T-helper 17 cell (primary cell): Measurements from ENCODE around the gene TTLL10. TPM values are rescaled to one million over a fixed set of nuclear protein-coding genes. Genes with fewer than 3 reads are reported as not detected.

Source experiments
- ATAC-seq: fragments of 150-1000 bp; cut with Tn5 transposase; 2 replicates; pipeline ENCODE4 v1.10.0; 2021; ENCODE audit warnings: mild to moderate bottlenecking, moderate library complexity
- DNase-seq, 3 donors: peaks; one replicate each; pipeline versions ENCODE4 v3.0.0 to v3.0.0-alpha.2; 2020 to 2021
- H3K9me3 ChIP-seq: one replicate; pipeline ENCODE4 v1.7.0; 2013; ENCODE audit warnings: low read length, mild to moderate bottlenecking; ENCODE audit not compliant: control insufficient read depth, poor library complexity, severe bottlenecking
- H3K27ac Mint-ChIP-seq: one replicate; pipeline ENCODE4 v1.8.0; 2022; ENCODE audit warnings: mild to moderate bottlenecking, moderate library complexity, mixed read lengths
- H3K27me3 Mint-ChIP-seq: one replicate; pipeline ENCODE4 v1.8.0; 2022; ENCODE audit warnings: mixed read lengths
- H3K36me3 Mint-ChIP-seq: one replicate; pipeline ENCODE4 v1.8.0; 2022; ENCODE audit warnings: low read depth, mixed read lengths
- H3K4me1 Mint-ChIP-seq: one replicate; pipeline ENCODE4 v1.8.0; 2022; ENCODE audit warnings: mild to moderate bottlenecking, mixed read lengths
- H3K4me3 Mint-ChIP-seq: one replicate; pipeline ENCODE4 v1.8.0; 2022; ENCODE audit warnings: mild to moderate bottlenecking, moderate library complexity, mixed read lengths
- total RNA-seq, 4 donors: library from RNA in 2 of 4; stranded (reverse) in 2 of 4; gene quantifications; one replicate each; pipeline ENCODE4 v1.2.3 and lab custom pipeline; 2022 to 2026

Gene TTLL10
- total RNA-seq, 2 donors from 2014 or later = 0.86 to 2.5 TPM

DNA sequence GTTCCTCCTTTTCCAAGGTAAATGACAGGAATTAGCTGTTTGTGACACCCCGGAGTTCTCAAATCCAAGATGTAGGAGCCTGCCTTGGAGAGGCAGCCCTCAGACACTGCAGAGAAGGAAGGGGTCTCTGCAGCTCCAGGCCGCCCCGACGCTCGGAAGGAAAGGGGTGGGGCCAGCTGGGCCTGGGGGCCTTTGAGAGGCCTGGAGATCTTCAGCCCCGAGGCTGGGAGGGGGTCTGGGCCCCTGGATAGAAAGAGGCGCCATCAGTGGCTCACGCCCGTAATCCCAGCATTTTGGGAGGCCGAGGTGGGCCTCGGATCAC lies 33.9 kb downstream of the TTLL10 start:
- ATAC-seq (no peak), DNase-seq (no peak)
- H3K27me3 Mint-ChIP-seq = no peaks in the 10 kb centered on the region
- H3K9me3 ChIP-seq = no peaks in the 10 kb centered on the region
- peaks cover 2% of the 10 kb centered on the region for H3K36me3 Mint-ChIP-seq
- peak overlapping the region; percentile 91 for H3K4me3 Mint-ChIP-seq
- H3K27ac Mint-ChIP-seq = peak overlapping the region; percentile 93
- peaks cover 28% of the 10 kb centered on the region for H3K4me1 Mint-ChIP-seq

DNA sequence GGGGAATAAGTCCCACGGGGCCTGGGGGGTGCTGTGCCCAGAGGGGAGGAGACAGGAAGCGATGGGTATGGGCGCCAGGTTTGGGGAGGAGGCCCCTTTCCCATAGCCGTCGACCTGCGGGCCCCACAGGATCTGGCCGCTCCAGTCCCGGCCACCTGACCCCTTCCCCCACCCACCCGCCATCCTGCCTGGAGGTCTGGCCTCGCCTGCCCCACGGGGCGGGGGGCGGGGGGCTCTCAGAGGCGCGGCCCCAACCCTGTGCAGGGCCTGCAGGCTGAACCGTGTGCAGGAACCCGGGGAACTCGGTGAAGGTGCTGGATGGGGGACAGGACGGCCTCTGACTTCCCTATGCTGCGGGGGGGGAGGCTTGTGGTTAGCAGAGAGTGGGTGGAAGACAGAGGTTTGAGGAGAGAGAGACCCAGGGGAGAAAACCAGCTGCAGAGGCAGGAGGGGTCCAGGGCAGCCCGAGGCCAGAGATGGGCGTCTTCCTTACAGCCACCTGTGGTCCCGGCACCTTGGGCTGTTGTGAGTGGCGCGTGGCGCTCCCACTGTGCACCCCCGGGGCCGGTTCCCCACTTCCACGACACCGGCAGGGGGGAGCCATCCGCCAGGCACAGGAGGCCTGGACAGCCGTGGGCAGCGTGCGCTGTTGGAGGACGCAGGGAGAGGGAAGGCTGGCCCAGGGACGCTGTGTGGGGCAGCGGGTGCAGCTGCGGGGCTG lies 35.2 kb downstream of the TTLL10 start:
- peak overlapping the region; percentile 91 for H3K4me3 Mint-ChIP-seq
- no peaks in the 10 kb centered on the region for H3K9me3 ChIP-seq
- peak; percentile 32 to 54 (median 45) for DNase-seq
- H3K27ac Mint-ChIP-seq = peak overlapping the region; percentile 93
- peaks cover 2% of the 10 kb centered on the region for H3K36me3 Mint-ChIP-seq
- no peaks in the 10 kb centered on the region for H3K27me3 Mint-ChIP-seq
- peak; percentile 45 for ATAC-seq
- peaks cover 28% of the 10 kb centered on the region for H3K4me1 Mint-ChIP-seq

DNA sequence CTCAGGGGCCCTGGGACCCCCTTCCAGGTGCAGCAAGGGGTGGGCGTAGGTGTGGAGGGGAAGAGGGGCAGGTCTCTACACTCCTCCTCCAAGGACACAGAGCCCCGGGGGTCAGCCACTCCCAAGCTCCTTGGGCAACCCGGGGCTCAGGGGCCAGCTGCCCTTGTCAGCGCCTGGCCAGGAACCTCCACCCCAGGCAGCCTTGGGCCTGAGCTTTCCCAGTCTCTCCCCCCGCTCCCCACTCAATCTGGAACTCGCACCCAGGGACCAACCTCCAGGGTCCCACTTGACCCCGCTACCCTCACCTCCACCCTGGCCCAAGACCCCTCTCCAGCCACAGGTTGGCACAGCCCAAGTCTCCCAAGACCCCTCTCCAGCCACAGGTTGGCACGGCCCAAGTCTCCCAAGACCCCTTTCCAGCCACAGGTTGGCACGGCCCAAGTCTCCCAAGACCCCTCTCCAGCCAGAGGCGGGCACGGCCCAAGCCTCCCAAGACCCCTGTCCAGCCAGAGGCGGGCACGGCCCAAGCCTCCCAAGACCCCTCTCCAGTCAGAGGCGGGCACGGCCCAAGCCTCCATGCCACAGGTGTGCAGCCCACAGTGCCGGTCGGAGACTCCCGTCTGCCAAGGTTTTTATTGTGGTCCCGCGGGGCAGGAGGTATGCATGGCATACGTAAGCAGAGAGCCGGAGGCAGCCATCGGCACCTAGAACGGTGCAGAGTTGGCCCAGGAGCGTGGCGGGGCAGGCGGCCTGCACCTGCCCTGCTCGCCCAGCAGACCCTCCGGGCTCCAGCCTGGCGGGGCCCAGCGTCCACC lies 37.3 kb downstream of the TTLL10 start:
- H3K36me3 Mint-ChIP-seq = peaks cover 2% of the 10 kb centered on the region
- DNase-seq (peak; percentile 7 to 12 (median 7)), ATAC-seq (no peak)
- H3K4me3 Mint-ChIP-seq = peak overlapping the region; percentile 39
- no peaks in the 10 kb centered on the region for H3K9me3 ChIP-seq
- peak overlapping the region; percentile 54 for H3K27ac Mint-ChIP-seq
- no peaks in the 10 kb centered on the region for H3K27me3 Mint-ChIP-seq
- H3K4me1 Mint-ChIP-seq = peaks cover 34% of the 10 kb centered on the region

DNA sequence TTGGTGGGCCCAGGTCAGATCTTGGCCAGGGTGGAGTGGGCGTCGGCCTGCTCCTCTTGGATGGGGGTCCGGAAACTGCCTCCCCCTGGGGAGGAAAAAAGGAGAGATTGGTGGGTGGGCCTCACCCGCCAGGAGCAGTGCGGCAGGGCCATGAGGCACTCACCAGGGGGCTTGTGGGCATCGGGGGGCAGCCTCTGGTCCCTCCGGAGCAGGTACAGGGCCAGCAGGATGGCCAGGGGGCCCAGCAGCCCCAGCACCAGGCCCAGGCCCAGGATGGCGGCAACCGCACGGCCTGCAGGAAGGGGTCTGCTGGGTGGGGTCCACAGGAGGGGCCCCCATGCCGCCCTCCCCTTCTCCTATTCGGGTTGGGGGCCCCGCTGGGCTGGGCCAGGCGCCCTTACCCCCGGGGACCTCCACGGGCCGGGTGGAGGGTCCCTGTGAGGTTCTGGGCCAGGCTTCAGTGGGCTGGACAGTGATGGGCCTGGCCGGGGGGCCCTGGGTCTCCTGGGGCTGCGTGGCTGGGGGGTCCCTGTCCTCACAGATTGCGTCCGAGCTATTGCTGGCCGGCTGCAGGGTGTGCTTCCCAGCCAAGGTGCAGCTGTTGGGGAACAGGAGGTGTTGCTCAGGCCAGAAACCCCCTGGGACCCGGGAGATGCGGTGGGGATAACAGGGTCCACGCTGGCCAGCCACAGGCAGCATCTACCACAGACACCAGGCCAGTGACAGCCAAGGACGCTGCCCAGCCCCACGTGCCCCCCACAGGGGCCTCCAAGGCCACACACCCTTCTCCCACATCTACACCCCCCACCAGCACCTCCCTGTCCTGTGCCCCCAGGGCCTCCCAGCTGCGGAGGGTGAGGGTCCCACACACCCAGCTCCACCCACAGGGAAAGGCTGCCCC lies 38.1 kb downstream of the TTLL10 start:
- ATAC-seq = no peak
- DNase-seq = peak; percentile 7 to 10 (median 7)
- H3K9me3 ChIP-seq = no peaks in the 10 kb centered on the region
- Mint-ChIP-seq H3K27ac (peak overlapping the region; percentile 82), H3K4me1 (peaks cover 35% of the 10 kb centered on the region), H3K4me3 (peak overlapping the region; percentile 85), H3K27me3 (no peaks in the 10 kb centered on the region), H3K36me3 (peaks cover 2% of the 10 kb centered on the region)

GRCh38 chr1:1212780-1213344 lies 39.2 kb downstream of the TTLL10 start:
- H3K27me3 Mint-ChIP-seq = no peaks in the 10 kb centered on the region
- H3K4me3 Mint-ChIP-seq = peak overlapping the region; percentile 85
- peak overlapping the region; percentile 82 for H3K27ac Mint-ChIP-seq
- DNase-seq (peak in 2 of 3 donors; percentile 35 to 45), ATAC-seq (peak; percentile 5)
- peaks cover 41% of the 10 kb centered on the region for H3K4me1 Mint-ChIP-seq
- H3K36me3 Mint-ChIP-seq = peaks cover 2% of the 10 kb centered on the region
- no peaks in the 10 kb centered on the region for H3K9me3 ChIP-seq

GRCh38 chr1:1213345-1214265 lies 39.9 kb downstream of the TTLL10 start, which contains the start of gene TNFRSF4:
TNFRSF4 (minus strand) TSS chr1:1214153; CDS start chr1:1214127, 26 bp downstream.
- peak within 1 kb of the TSS; percentile 85 for H3K4me3 Mint-ChIP-seq
- H3K4me1 Mint-ChIP-seq = peaks cover 39% of the 10 kb centered on the region
- ATAC-seq (peak; percentile 16), DNase-seq (peak in 2 of 3 donors; percentile 27 to 42)
- peak within 1 kb of the TSS; percentile 99 for H3K27ac Mint-ChIP-seq
- no peaks in the 10 kb centered on the region for H3K9me3 ChIP-seq
- no peaks in the 10 kb centered on the region for H3K27me3 Mint-ChIP-seq
- H3K36me3 Mint-ChIP-seq = peaks cover 2% of the 10 kb centered on the region

- Mint-ChIP-seq H3K4me1 (peaks cover 41% of the 10 kb centered on the region), H3K36me3 (peaks cover 2% of the 10 kb centered on the region), H3K27me3 (no peaks in the 10 kb centered on the region), H3K4me3 (peak overlapping the region; percentile 85), H3K27ac (peak overlapping the region; percentile 99)
- peak; percentile 12 for ATAC-seq
- no peaks in the 10 kb centered on the region for H3K9me3 ChIP-seq
- peak in 2 of 3 donors; percentile 39 to 42 for DNase-seq
Measured at GRCh38 chr1:1215080-1215676, 41.5 kb downstream of the TTLL10 start.

DNA sequence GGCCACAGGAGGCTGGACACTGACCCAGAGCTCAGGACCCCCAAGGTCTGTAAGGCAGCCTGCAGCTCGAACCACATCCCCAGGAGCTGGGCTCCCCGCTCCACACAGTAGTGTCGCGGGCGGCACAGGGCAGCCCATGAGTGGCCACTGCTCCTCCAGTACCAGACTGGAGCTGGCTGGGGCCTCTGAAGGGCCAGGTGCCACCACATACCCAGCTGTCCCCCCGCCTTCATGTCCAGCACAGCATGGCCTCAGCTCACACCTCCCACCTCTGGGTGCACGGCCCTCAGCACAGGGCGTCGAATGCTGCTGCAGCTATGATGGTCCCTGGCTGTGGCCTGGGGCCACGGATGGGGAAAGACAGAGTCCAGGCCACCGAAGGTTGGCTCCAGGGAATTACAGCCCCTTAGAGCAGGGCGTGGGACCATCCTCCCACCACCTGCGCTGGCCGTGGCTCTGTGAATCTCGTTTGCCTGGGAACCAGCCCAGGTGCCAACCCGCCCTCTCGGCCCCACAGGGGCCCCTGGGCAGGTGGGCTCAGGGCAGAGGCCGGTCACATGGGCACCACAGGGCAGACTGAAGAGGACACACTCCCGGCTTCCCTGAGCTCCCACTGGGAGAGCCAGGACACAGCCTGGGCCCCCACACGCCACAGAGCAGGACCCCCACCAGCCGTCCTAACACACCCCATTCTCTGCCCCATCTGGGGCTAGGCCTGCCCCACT lies 42.4 kb downstream of the TTLL10 start:
- H3K36me3 Mint-ChIP-seq = peaks cover 2% of the 10 kb centered on the region
- peaks cover 38% of the 10 kb centered on the region for H3K4me1 Mint-ChIP-seq
- ATAC-seq = peak; percentile 2
- H3K27ac Mint-ChIP-seq = peak overlapping the region; percentile 99
- H3K4me3 Mint-ChIP-seq = peak overlapping the region; percentile 87
- no peaks in the 10 kb centered on the region for H3K9me3 ChIP-seq
- DNase-seq = no peak
- H3K27me3 Mint-ChIP-seq = no peaks in the 10 kb centered on the region

DNA sequence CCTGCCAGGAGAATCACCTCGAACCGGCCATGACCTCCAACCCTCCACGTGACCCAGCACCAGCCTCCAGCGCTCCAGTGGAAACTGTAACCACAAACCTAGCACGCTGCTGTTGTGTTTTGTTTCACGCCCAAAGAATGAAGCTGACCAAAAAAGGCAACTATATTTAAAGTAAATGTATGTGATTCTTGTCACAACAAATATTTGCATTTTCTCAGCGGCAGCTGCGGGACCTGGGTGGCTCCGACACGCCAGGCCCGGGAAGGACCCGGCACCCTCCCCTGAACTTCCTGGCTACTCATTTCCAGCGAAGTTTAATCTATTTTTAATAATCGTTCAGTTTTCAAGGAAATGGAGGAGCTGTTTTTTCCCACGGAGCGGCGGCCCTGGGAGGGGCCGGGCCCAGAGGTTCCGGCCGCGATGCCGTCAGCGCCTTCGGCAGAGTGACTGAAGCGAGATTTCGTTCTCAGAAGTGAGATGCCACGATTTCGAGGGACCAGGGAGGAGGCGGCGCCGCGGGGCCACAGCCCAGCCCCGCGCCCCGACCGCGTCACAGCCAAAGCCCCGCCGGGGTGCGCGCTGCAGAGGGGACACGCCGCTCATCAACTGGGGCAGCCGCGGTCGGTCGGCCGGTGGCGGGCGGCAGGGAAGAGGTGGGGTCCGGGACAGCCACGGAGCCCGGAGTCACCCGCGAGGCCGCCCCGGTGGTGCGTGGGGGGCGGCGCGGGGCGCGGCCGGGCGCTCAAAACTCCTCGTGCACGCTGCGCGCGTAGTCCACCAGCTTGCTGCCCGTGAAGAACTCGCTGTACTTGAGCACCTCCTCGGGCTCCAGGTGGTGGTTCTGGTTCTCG lies 43.3 kb downstream of the TTLL10 start:
- Mint-ChIP-seq H3K4me3 (peak overlapping the region; percentile 87), H3K4me1 (peaks cover 36% of the 10 kb centered on the region), H3K36me3 (no peaks in the 10 kb centered on the region), H3K27ac (peak overlapping the region; percentile 99), H3K27me3 (no peaks in the 10 kb centered on the region)
- no peaks in the 10 kb centered on the region for H3K9me3 ChIP-seq
- ATAC-seq (peak; percentile 66), DNase-seq (peak; percentile 52 to 71 (median 62))

- H3K27ac Mint-ChIP-seq = peak overlapping the region; percentile 99
- peak; percentile 9 for ATAC-seq
- H3K36me3 Mint-ChIP-seq = no peaks in the 10 kb centered on the region
- peak overlapping the region; percentile 76 for H3K4me3 Mint-ChIP-seq
- no peaks in the 10 kb centered on the region for H3K27me3 Mint-ChIP-seq
- no peaks in the 10 kb centered on the region for H3K9me3 ChIP-seq
- H3K4me1 Mint-ChIP-seq = peaks cover 34% of the 10 kb centered on the region
- DNase-seq = peak in 1 of 3 donors; percentile 41
Measured at GRCh38 chr1:1217621-1218523, 44.2 kb downstream of the TTLL10 start.
